Vagina (tissue), 2 donors: ENCODE measurements around the gene SH3GL2.

ENCODE experiments used
- POLR2A ChIP-seq, 2 donors: fragments of 450-650 bp; IDR thresholded peaks; one replicate each; pipeline ENCODE4 v1.6.1; 2017; ENCODE audit warnings: antibody characterized with exemption in 2 of 2, mild to moderate bottlenecking in 2 of 2, moderate library complexity in 2 of 2
- POLR2AphosphoS5 ChIP-seq, 2 donors: sonication (generic); formaldehyde crosslinking; IDR thresholded peaks; one replicate each; pipeline ENCODE4 v1.9.0; 2017; ENCODE audit warnings: antibody characterized with exemption in 2 of 2, mild to moderate bottlenecking in 2 of 2, low read depth in 1 of 2; ENCODE audit not compliant: insufficient read depth in 1 of 2

GRCh38 chr9:17669206-17669605 is 90.3 kb downstream of the SH3GL2 start:
- TF ChIP-seq POLR2AphosphoS5 (IDR thresholded peaks at IDR 0.05; ENCODE audit: insufficient read depth in 1 of 2, low read depth in 1 of 2) (no peak), POLR2A (IDR thresholded peaks at IDR 0.05) (no peak)
